Measurements from ENCODE around the gene RASAL3.

GRCh38 chr19:15455996-15456395 lies 8.3 kb downstream of the RASAL3 start:
- TF ChIP-seq ZNF274 (IDR thresholded peaks at IDR 0.05; ENCODE audit: low read depth, low read length), result no peak
- no peak for TF ChIP-seq YY1 (IDR thresholded peaks at IDR 0.05; ENCODE audit: insufficient read depth, insufficient read length)
